Osteoblast (primary cell): ENCODE results near the gene CRPPA. TPM values are rescaled to one million over a fixed set of nuclear protein-coding genes. Genes with fewer than 3 reads are reported as not detected.

Experiments
- DNase-seq: peaks from one replicate; pipeline ENCODE4 v3.0.0; 2011; ENCODE audit warnings: low spot score, mixed read lengths; ENCODE audit not compliant: insufficient read length; ENCODE audit errors: missing footprints
- H2AFZ ChIP-seq: 2 replicates; pipeline ENCODE4 v1.6.0; 2011; ENCODE audit warnings: mild to moderate bottlenecking, low read length
- H3K27ac ChIP-seq: 2 replicates; pipeline ENCODE4 v1.5.1; 2011; ENCODE audit warnings: mild to moderate bottlenecking, low read depth, low read length, moderate library complexity
- H3K27me3 ChIP-seq: 2 replicates; pipeline ENCODE4 v1.6.0; 2012; ENCODE audit warnings: mild to moderate bottlenecking, control low read depth, inconsistent platforms, low read length, moderate library complexity; ENCODE audit not compliant: insufficient read depth
- H3K36me3 ChIP-seq: 2 replicates; pipeline ENCODE4 v1.5.1; 2011; ENCODE audit warnings: mild to moderate bottlenecking, low read length, control low read depth, moderate library complexity; ENCODE audit not compliant: insufficient read depth
- H3K4me1 ChIP-seq: 2 replicates; pipeline ENCODE4 v1.5.1; 2011; ENCODE audit warnings: mild to moderate bottlenecking, low read length, control low read depth, moderate library complexity; ENCODE audit not compliant: insufficient read depth
- H3K4me2 ChIP-seq: 2 replicates; pipeline ENCODE4 v1.6.0; 2011; ENCODE audit warnings: mild to moderate bottlenecking, low read length; ENCODE audit not compliant: insufficient read depth
- H3K4me3 ChIP-seq: fragments of 200-600 bp; sonication (generic); 3 replicates; pipeline ENCODE4 v1.5.1; 2012; ENCODE audit warnings: mild to moderate bottlenecking, low read length, inconsistent platforms; ENCODE audit not compliant: insufficient read depth
- H3K79me2 ChIP-seq: 2 replicates; pipeline ENCODE4 v1.6.0; 2012; ENCODE audit warnings: mild to moderate bottlenecking, low read length, control low read depth, inconsistent platforms; ENCODE audit not compliant: insufficient read depth
- H3K9me3 ChIP-seq: 2 replicates; pipeline ENCODE4 v1.5.1; 2011; ENCODE audit warnings: low read depth, low read length, control low read depth
- H4K20me1 ChIP-seq: 2 replicates; pipeline ENCODE4 v1.6.0; 2012; ENCODE audit warnings: mild to moderate bottlenecking, low read length, control low read depth; ENCODE audit not compliant: insufficient read depth
- total RNA-seq: library from RNA; depleted of rRNA; stranded (reverse); fragments of >200 nt; gene quantifications from 2 replicates; pipeline ENCODE4 v1.2.3, GENCODE V29; 2012
- TF ChIP-seq, protein P1 (sequence below): IDR thresholded peaks from 2 replicates; pipeline ENCODE4 v1.5.1; 2011; ENCODE audit warnings: mild to moderate bottlenecking, low read depth, low read length, moderate library complexity; ENCODE audit errors: extremely low read depth

CRPPA gene
- total RNA-seq, 1 donor, result 3.3 TPM

DNA sequence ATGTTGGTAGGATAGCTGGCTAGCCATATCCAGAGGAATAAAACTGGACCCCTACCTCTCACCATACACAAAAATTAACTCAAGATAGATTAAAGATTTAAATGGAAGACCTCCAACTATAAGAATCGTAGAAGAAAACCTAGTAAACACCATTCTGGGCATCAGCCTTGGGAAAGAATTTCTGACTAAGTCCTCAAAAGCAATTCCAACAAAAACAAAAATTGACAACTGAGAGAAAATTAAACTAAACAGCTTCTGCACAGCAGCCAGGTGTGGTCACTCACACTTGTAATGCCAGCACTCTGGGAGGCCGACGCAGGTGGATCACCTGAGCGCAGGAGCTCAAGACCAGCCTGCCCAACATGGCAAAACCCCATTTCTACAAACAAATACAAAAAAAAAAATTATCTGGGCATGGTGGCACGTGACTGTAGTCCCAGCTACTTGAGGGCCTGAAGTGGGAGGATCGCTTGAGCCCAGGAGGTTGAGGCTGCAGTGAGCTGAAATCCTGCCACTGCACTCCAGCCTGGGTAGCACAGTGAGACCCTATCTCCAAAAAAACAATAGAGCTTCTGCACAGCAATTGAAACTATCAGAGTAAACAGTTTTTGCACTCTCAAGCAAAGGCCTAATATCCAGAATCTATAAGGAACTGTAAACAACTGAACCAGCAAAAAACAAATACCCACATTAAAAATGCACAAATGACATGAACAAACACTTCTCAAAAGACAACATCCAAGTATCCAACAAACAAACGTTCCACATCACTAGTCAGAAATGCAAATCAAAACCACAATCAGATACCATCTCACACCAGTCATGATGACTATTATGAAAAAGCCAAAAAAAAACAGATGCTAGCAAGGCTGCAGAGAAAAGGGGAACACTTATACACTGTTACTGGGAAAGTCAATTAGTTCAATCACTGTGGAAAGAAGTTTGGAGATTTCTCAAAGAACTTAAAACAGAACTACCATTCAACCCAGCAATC lies 4.8 kb downstream of the CRPPA start:
- H3K9me3 ChIP-seq, result no peaks in the 10 kb centered on the region
- no peak for DNase-seq
- H3K36me3 ChIP-seq, result no peaks in the 10 kb centered on the region
- no peaks in the 10 kb centered on the region for H3K27me3 ChIP-seq
- H3K4me1 ChIP-seq, result peaks cover 28% of the 10 kb centered on the region
- no peaks in the 10 kb centered on the region for H4K20me1 ChIP-seq
- H3K79me2 ChIP-seq, result peaks cover 7% of the 10 kb centered on the region
- peak overlapping the region; percentile 45 for H3K27ac ChIP-seq
- no peak overlapping the region for H3K4me3 ChIP-seq
- no peak overlapping the region for H2AFZ ChIP-seq
- TF ChIP-seq, protein P1, sequence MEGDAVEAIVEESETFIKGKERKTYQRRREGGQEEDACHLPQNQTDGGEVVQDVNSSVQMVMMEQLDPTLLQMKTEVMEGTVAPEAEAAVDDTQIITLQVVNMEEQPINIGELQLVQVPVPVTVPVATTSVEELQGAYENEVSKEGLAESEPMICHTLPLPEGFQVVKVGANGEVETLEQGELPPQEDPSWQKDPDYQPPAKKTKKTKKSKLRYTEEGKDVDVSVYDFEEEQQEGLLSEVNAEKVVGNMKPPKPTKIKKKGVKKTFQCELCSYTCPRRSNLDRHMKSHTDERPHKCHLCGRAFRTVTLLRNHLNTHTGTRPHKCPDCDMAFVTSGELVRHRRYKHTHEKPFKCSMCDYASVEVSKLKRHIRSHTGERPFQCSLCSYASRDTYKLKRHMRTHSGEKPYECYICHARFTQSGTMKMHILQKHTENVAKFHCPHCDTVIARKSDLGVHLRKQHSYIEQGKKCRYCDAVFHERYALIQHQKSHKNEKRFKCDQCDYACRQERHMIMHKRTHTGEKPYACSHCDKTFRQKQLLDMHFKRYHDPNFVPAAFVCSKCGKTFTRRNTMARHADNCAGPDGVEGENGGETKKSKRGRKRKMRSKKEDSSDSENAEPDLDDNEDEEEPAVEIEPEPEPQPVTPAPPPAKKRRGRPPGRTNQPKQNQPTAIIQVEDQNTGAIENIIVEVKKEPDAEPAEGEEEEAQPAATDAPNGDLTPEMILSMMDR, result no peak
- H3K4me2 ChIP-seq, result no peak overlapping the region

DNA sequence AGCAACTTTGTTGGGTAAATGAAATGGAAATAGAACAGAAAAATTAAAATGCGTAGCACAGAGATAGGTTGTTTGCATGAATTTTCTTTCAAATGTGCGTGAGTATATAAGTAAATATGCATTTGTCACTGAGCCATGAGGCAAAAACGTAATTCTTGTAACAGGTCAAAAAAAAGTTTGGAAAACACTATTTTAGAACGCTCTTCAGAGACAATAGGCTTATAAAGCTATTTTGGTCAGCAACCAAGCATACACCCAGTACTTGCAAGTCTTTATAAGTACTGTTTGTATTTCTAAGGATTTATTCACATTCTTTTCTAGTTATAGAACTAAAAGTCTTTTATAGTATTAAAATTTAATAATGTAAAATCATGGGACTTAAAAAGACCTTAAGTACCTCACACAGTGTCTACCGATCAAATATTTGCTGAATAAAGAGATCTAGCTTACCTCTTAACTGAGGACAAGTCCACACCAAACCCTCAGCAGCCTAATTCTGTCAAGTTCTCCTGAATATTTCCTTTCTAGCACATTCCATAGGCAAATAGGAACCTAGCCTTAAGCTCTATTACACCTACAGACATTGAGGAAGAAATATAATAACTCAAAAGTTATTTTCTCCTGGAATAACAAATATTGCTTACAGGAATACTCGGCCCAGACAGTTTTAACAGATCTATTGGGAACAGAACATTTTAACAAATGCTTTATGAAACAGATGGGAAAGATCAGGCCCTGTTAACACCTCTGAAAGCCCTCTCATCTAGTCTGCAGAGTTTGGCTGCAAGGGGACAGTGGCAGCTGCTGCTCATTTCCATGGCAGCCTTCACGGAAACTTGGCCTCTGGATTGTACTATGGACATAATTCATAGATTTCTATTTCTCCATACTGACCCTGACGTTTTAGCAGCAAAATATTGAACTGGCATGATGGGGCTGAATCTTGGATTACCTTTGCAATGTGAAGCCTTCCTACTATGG lies 8.8 kb downstream of the CRPPA start:
- Histone ChIP-seq H3K36me3 (no peaks in the 10 kb centered on the region), H3K79me2 (no peaks in the 10 kb centered on the region), H3K4me1 (peaks cover 17% of the 10 kb centered on the region), H2AFZ (no peak overlapping the region), H3K9me3 (no peaks in the 10 kb centered on the region), H3K27me3 (no peaks in the 10 kb centered on the region), H3K4me2 (no peak overlapping the region), H3K4me3 (no peak overlapping the region), H3K27ac (no peak overlapping the region), H4K20me1 (no peaks in the 10 kb centered on the region)
- TF ChIP-seq, protein P1, result no peak
- DNase-seq, result no peak

DNA sequence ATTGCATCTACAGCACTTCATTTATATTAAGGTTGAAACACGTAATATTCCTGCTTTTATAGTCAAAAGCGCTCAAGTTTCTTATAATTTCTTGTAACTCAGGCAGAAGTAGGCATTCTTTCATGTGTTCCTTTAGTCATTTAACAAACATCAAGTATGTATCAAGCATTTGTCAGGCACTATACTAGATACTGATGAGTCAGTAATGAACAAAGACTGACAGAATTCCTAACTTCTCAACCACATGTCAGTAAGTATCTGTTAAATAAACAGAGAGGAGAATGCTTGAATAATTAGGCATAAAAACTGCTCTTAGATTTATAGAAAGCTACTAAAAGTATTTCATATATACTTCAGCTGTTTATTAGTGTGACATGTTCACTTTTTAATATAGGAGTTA lies 9.9 kb downstream of the CRPPA start:
- Histone ChIP-seq H3K4me3 (no peak overlapping the region), H2AFZ (no peak overlapping the region), H3K27ac (no peak overlapping the region), H3K79me2 (no peaks in the 10 kb centered on the region), H3K4me1 (peaks cover 6% of the 10 kb centered on the region), H3K4me2 (no peak overlapping the region), H4K20me1 (no peaks in the 10 kb centered on the region), H3K9me3 (no peaks in the 10 kb centered on the region), H3K27me3 (no peaks in the 10 kb centered on the region), H3K36me3 (no peaks in the 10 kb centered on the region)
- TF ChIP-seq, protein P1, result no peak
- peak; percentile 64 for DNase-seq
